ENCODE measurements around the gene TMEM38A. TPM values are rescaled to one million over a fixed set of nuclear protein-coding genes. Genes with fewer than 3 reads are reported as not detected.
"Not testable (repeated sequence)": the region's sequence is repeated elsewhere in the genome, so short reads cannot be mapped to it uniquely, and the experiment has no call there.

TMEM38A gene
- total RNA-seq, 2 experiments from 2014 or later, result 0.58 to 0.76 TPM

GRCh38 chr19:16726916-16727315 is 66.0 kb downstream of the TMEM38A start:
- H3K36me3 Mint-ChIP-seq, result no peaks in the 10 kb centered on the region
- H3K4me3 Mint-ChIP-seq, result no peak overlapping the region
- POLR2A ChIA-PET, result no interaction called here
- no peak overlapping the region for H3K27ac Mint-ChIP-seq
- no peaks in the 10 kb centered on the region for H3K4me1 Mint-ChIP-seq (ENCODE audit: low read depth)
- CTCF ChIA-PET, result no interaction called here
- H3K27me3 Mint-ChIP-seq, result no peaks in the 10 kb centered on the region
- no peaks in the 10 kb centered on the region for H3K9me3 Mint-ChIP-seq
- no peak for DNase-seq
- intact Hi-C loops (cut with micrococcal nuclease), result no loop called here

- H3K27me3 Mint-ChIP-seq; H3K4me1 Mint-ChIP-seq (ENCODE audit: low read depth); H3K36me3 Mint-ChIP-seq; H3K4me3 Mint-ChIP-seq; H3K9me3 Mint-ChIP-seq; DNase-seq; H3K27ac Mint-ChIP-seq; POLR2A ChIA-PET; intact Hi-C loops (cut with micrococcal nuclease): not testable (repeated sequence)
- CTCF ChIA-PET, result interaction anchor here (0.6 kb wide), 1 partner anchor 1648 kb away, joined by 3 read pairs; no protein-coding TSS in a partner anchor
These were observed 74.8 kb downstream of the TMEM38A start for GRCh38 chr19:16735650-16736266.

GRCh38 chr19:16736709-16737108 is 75.8 kb downstream of the TMEM38A start:
- CTCF ChIA-PET, result no interaction called here
- POLR2A ChIA-PET, result no interaction called here
- no peak overlapping the region for H3K4me3 Mint-ChIP-seq
- H3K36me3 Mint-ChIP-seq, result no peaks in the 10 kb centered on the region
- H3K9me3 Mint-ChIP-seq, result no peaks in the 10 kb centered on the region
- DNase-seq, result no peak
- H3K4me1 Mint-ChIP-seq (ENCODE audit: low read depth), result no peaks in the 10 kb centered on the region
- H3K27me3 Mint-ChIP-seq, result peaks cover 7% of the 10 kb centered on the region
- intact Hi-C loops (cut with micrococcal nuclease), result no loop called here
- H3K27ac Mint-ChIP-seq, result no peak overlapping the region

DNA sequence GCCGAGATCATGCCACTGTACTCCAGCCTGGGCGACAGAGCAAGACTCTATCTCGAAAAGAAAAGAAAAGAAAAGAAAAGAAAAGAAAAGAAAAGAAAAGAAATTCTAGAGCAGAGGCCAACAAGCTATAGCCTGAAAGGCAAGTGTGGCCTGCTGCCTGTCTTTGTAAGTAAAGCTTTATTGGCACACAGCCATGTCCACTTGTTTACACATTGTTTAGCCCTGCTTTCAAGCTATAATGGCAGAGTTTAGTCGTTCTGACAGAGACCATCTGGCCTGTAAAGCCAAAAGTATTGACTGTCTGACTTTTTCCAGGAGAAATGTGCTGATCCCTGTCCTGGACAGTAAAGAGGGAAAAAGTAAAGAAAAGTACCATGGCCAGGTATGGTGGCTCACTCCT is 77.0 kb downstream of the TMEM38A start:
- Mint-ChIP-seq H3K36me3 (no peaks in the 10 kb centered on the region), H3K4me3 (no peak overlapping the region), H3K9me3 (no peaks in the 10 kb centered on the region), H3K27ac (no peak overlapping the region), H3K4me1 (ENCODE audit: low read depth) (no peaks in the 10 kb centered on the region), H3K27me3 (peaks cover 7% of the 10 kb centered on the region)
- intact Hi-C loops (cut with micrococcal nuclease), result no loop called here
- ChIA-PET CTCF (no interaction called here), POLR2A (interaction anchor here (0.5 kb wide), 1 partner anchor 436 kb away, joined by 3 read pairs; no protein-coding TSS in a partner anchor)
- DNase-seq, result no peak

DNA sequence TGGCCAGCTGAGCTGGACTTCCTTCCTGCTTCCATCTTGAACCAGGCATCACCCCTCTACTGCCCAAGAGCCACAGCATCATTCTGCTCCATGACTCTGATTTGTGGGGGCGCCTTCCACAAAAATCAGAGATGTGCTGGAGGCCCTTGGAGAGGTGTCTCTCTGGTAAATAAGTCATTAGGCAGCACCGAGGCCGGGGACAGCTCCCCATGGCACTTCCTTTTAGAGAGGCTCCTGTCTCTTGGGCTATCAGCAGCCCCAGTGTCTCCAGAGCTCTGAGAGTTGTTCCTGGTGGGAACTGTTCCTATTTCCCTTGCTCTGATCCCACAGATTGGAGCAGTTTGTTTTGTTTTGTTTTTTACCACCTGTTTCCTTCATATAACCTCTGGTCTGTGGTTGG is 78.6 kb downstream of the TMEM38A start:
- no peaks in the 10 kb centered on the region for H3K4me1 Mint-ChIP-seq (ENCODE audit: low read depth)
- H3K9me3 Mint-ChIP-seq, result no peaks in the 10 kb centered on the region
- ChIA-PET CTCF (no interaction called here), POLR2A (no interaction called here)
- no peak for DNase-seq
- H3K4me3 Mint-ChIP-seq, result no peak overlapping the region
- H3K27ac Mint-ChIP-seq, result no peak overlapping the region
- peaks cover 1% of the 10 kb centered on the region for H3K27me3 Mint-ChIP-seq
- intact Hi-C loops (cut with micrococcal nuclease), result no loop called here
- H3K36me3 Mint-ChIP-seq, result no peaks in the 10 kb centered on the region

Other genes with a start within 250 kb of the TMEM38A start
- 10 to 100 TPM; 25.9 to 27.3 TPM for gene EPS15L1, start 189.2 kb upstream of the TMEM38A start, total RNA-seq
- gene CALR3, start 165.0 kb upstream of the TMEM38A start, total RNA-seq, result not detected
- 1 to 10 TPM; 2.2 to 2.6 TPM for gene C19orf44, start 164.7 kb upstream of the TMEM38A start, total RNA-seq
- 10 to 100 TPM; 50.8 TPM for gene CHERP, start 118.7 kb upstream of the TMEM38A start, total RNA-seq
- 10 to 100 TPM; 42.0 to 46.0 TPM for gene SLC35E1, start 88.7 kb upstream of the TMEM38A start, total RNA-seq
- gene MED26, start 32.9 kb upstream of the TMEM38A start, total RNA-seq, result 10 to 100 TPM; 12.0 to 14.5 TPM
- 10 to 100 TPM; 50.5 to 50.9 TPM for gene SMIM7, start 995 bp upstream of the TMEM38A start, total RNA-seq
- gene NWD1, start 58.7 kb downstream of the TMEM38A start, total RNA-seq, result not detected
- gene SIN3B, start 168.3 kb downstream of the TMEM38A start, total RNA-seq, result 10 to 100 TPM; 21.9 to 23.4 TPM
- gene F2RL3, start 227.9 kb downstream of the TMEM38A start, total RNA-seq, result not detected